GM23338 (cell line): Measurements from ENCODE around the gene ULK4. TPM values are rescaled to one million over a fixed set of nuclear protein-coding genes. Genes with fewer than 3 reads are reported as not detected.

Source experiments
- ATAC-seq: fragments of 200-7000 bp; cut with Tn5 transposase; 3 replicates; pipeline ENCODE4 v1.9.1; 2020
- DNase-seq: peaks from one replicate; pipeline ENCODE4 v3.0.0-alpha.2; 2015; ENCODE audit warnings: low spot score
- H2AFZ ChIP-seq: fragments of 200-600 bp; sonication (generic); 2 replicates; pipeline ENCODE4 v1.8.0; 2016; ENCODE audit warnings: antibody characterized with exemption, mild to moderate bottlenecking, moderate library complexity
- H3F3A ChIP-seq: fragments of 200-600 bp; sonication (generic); replicated peaks from 2 replicates; pipeline ENCODE4 v1.8.0; 2017; ENCODE audit warnings: antibody characterized with exemption, mixed run types, low read depth
- H3K27ac ChIP-seq: fragments of 200-600 bp; sonication (generic); 2 replicates; pipeline ENCODE4 v1.6.1; 2016; ENCODE audit warnings: low read depth
- H3K27me3 ChIP-seq: fragments of 200-600 bp; sonication (generic); 2 replicates; pipeline ENCODE4 v1.8.0; 2016; ENCODE audit warnings: mild to moderate bottlenecking, mixed run types, moderate library complexity; ENCODE audit not compliant: insufficient read depth
- H3K36me3 ChIP-seq: fragments of 200-600 bp; sonication (generic); 2 replicates; pipeline ENCODE4 v1.8.0; 2016; ENCODE audit warnings: mild to moderate bottlenecking; ENCODE audit not compliant: insufficient read depth
- H3K4me1 ChIP-seq: fragments of 200-600 bp; sonication (generic); 2 replicates; pipeline ENCODE4 v1.8.0; 2016; ENCODE audit warnings: mild to moderate bottlenecking, moderate library complexity; ENCODE audit not compliant: insufficient read depth
- H3K4me2 ChIP-seq: fragments of 200-600 bp; sonication (generic); 2 replicates; pipeline ENCODE4 v1.7.1; 2017; ENCODE audit warnings: mixed run types
- H3K4me3 ChIP-seq: fragments of 200-600 bp; sonication (generic); 2 replicates; pipeline ENCODE4 v1.6.1; 2016; ENCODE audit warnings: mixed run types
- H3K79me2 ChIP-seq: fragments of 200-600 bp; sonication (generic); replicated peaks from 2 replicates; pipeline ENCODE4 v1.8.0; 2017; ENCODE audit warnings: mild to moderate bottlenecking; ENCODE audit not compliant: insufficient read depth
- H3K9me2 ChIP-seq: fragments of 200-600 bp; sonication (generic); 2 replicates; pipeline ENCODE4 v1.8.0; 2017; ENCODE audit not compliant: insufficient read depth
- H4K20me1 ChIP-seq: fragments of 200-600 bp; sonication (generic); replicated peaks from 2 replicates; pipeline ENCODE4 v1.8.0; 2017; ENCODE audit warnings: mild to moderate bottlenecking; ENCODE audit not compliant: insufficient read depth
- H3K27ac Mint-ChIP-seq: 2 replicates; pipeline ENCODE4 v1.8.0; 2020; ENCODE audit warnings: inconsistent platforms, mild to moderate bottlenecking, moderate library complexity, mixed read lengths
- H3K27me3 Mint-ChIP-seq: 3 replicates; pipeline ENCODE4 v1.8.0; 2022; ENCODE audit warnings: low read depth, mild to moderate bottlenecking, moderate library complexity, mixed read lengths, inconsistent platforms; ENCODE audit not compliant: insufficient read depth, poor library complexity
- H3K36me3 Mint-ChIP-seq: 3 replicates; pipeline ENCODE4 v1.8.0; 2021; ENCODE audit warnings: low read depth, mild to moderate bottlenecking, inconsistent platforms, moderate library complexity, mixed read lengths
- H3K4me1 Mint-ChIP-seq: 3 replicates; pipeline ENCODE4 v1.8.0; 2020; ENCODE audit warnings: mild to moderate bottlenecking, inconsistent platforms, mixed read lengths
- H3K4me3 Mint-ChIP-seq: 3 replicates; pipeline ENCODE4 v1.8.0; 2021; ENCODE audit warnings: moderate library complexity, mild to moderate bottlenecking, inconsistent platforms, mixed read lengths
- H3K9me3 Mint-ChIP-seq: 3 replicates; pipeline ENCODE4 v1.8.0; 2020; ENCODE audit warnings: moderate library complexity, mild to moderate bottlenecking, inconsistent platforms, mixed read lengths
- CREB1 ChIP-seq: fragments of 250-450 bp; sonication (Bioruptor Pico); IDR thresholded peaks from 2 replicates; pipeline ENCODE4 v1.5.0; 2020; ENCODE audit warnings: low read depth, mild to moderate bottlenecking, moderate library complexity
- CTCF ChIP-seq, 2 experiments: fragments of 200-600 bp in 1 of 2; sonication (generic) in 1 of 2; conservative IDR thresholded peaks; 2 replicates each; pipeline versions ENCODE4 v1.5.1 to v1.6.1; 2016 to 2017; ENCODE audit warnings: antibody characterized with exemption in 2 of 2, low read depth in 2 of 2, mild to moderate bottlenecking in 2 of 2, moderate library complexity in 1 of 2
- ETS1 ChIP-seq: IDR thresholded peaks from 2 replicates; pipeline ENCODE4 v1.6.1; 2016; ENCODE audit warnings: antibody characterized with exemption
- EZH2 ChIP-seq: fragments of 200-600 bp; sonication (generic); IDR thresholded peaks from one replicate; pipeline ENCODE4 v1.8.0; 2017; ENCODE audit warnings: antibody characterized with exemption, mild to moderate bottlenecking, low read depth; ENCODE audit not compliant: unreplicated experiment
- EZH2phosphoT487 ChIP-seq: fragments of 200-600 bp; sonication (generic); IDR thresholded peaks from one replicate; pipeline ENCODE4 v1.8.1; 2018; ENCODE audit warnings: antibody characterized with exemption; ENCODE audit not compliant: unreplicated experiment
- NANOG ChIP-seq: IDR thresholded peaks from 2 replicates; pipeline ENCODE4 v1.6.1; 2016; ENCODE audit warnings: antibody characterized with exemption, borderline replicate concordance
- POLR2AphosphoS5 ChIP-seq: IDR thresholded peaks from 2 replicates; pipeline ENCODE4 v1.6.1; 2016; ENCODE audit warnings: antibody characterized with exemption, low read depth
- REST ChIP-seq: IDR thresholded peaks from one replicate; pipeline ENCODE4 v1.6.1; 2018; ENCODE audit warnings: antibody characterized with exemption; ENCODE audit not compliant: unreplicated experiment
- ZNF331 ChIP-seq: fragments of 250-450 bp; sonication (Bioruptor Pico); IDR thresholded peaks from 2 replicates; pipeline ENCODE4 v1.5.0; 2020; ENCODE audit warnings: low read depth, mild to moderate bottlenecking, moderate library complexity
- ZNF462 ChIP-seq: fragments of 250-450 bp; sonication (Bioruptor Pico); IDR thresholded peaks from 2 replicates; pipeline ENCODE4 v1.5.0; 2020; ENCODE audit warnings: mild to moderate bottlenecking, moderate library complexity
- polyA plus RNA-seq: library from polyadenylated mRNA; unstranded; fragments of >200 nt; fragmentation: Nextera tagmentation; extraction: Ambion mirVana; gene quantifications from 2 replicates; pipeline ENCODE4 v1.2.1, GENCODE V29; 2016
- total RNA-seq: library from RNA; depleted of rRNA; stranded (reverse); fragments of >200 nt; shearing (Covaris generic); gene quantifications from 2 replicates; pipeline ENCODE4 v1.2.3, GENCODE V29; 2014

ULK4 gene
- total and polyA plus RNA-seq, 2 experiments from 2014 or later: 20.8 to 41.4 TPM

GRCh38 chr3:41431386-41431785 is 530.5 kb downstream of the ULK4 start (continued):
- TF ChIP-seq CTCF (conservative IDR thresholded peaks at IDR 0.05; ENCODE audit: low read depth in 2 of 2): no peak
- TF ChIP-seq NANOG: no peak
- TF ChIP-seq ZNF331: no peak

- peaks cover 2% of the 10 kb centered on the region for H3K27me3 Mint-ChIP-seq
- TF ChIP-seq POLR2AphosphoS5 (no peak), CTCF (conservative IDR thresholded peaks at IDR 0.05; ENCODE audit: low read depth in 2 of 2) (no peak), EZH2phosphoT487 (no peak), REST (no peak), ZNF331 (no peak), EZH2 (no peak), ZNF462 (CRISPR knock-in tag) (no peak), ETS1 (no peak), CREB1 (CRISPR knock-in tag) (no peak)
Measured at GRCh38 chr3:41430886-41431285, 531.0 kb downstream of the ULK4 start.

More at GRCh38 chr3:41430886-41431285, 531.0 kb downstream of the ULK4 start:
- no peak overlapping the region for H3K4me2 ChIP-seq
- no peaks in the 10 kb centered on the region for H3K9me2 ChIP-seq
- H3K27ac ChIP-seq: no peak overlapping the region
- no peaks in the 10 kb centered on the region for H3F3A ChIP-seq
- H3K4me1 Mint-ChIP-seq: no peaks in the 10 kb centered on the region
- H3K36me3 Mint-ChIP-seq: no peaks in the 10 kb centered on the region
- H3K79me2 ChIP-seq: no peaks in the 10 kb centered on the region
- H3K4me1 ChIP-seq: no peaks in the 10 kb centered on the region
- H3K36me3 ChIP-seq: no peaks in the 10 kb centered on the region
- no peak overlapping the region for H2AFZ ChIP-seq
- no peak for DNase-seq
- no peak overlapping the region for H3K27ac Mint-ChIP-seq
- no peak overlapping the region for H3K4me3 Mint-ChIP-seq
- no peaks in the 10 kb centered on the region for H3K27me3 ChIP-seq
- H3K4me3 ChIP-seq: no peak overlapping the region
- no peak for ATAC-seq
- no peaks in the 10 kb centered on the region for H4K20me1 ChIP-seq
- H3K9me3 Mint-ChIP-seq: peaks cover 4% of the 10 kb centered on the region; the same call in 2 of the 3 replicates
